Measurements from ENCODE around the gene TMEM117.
"Not testable (repeated sequence)": the region's sequence is repeated elsewhere in the genome, so short reads cannot be mapped to it uniquely, and the experiment has no call there.

Gene TMEM117

GRCh38 chr12:43869184-43869583 lies 33.3 kb downstream of the TMEM117 start:
- no peak overlapping the region for H3K4me3 ChIP-seq (ENCODE audit: low read depth, low read length)
- no peak for TF ChIP-seq CTCF (IDR thresholded peaks at IDR 0.05; ENCODE audit: insufficient read depth, low read depth, low read length, missing control alignments)
- no peak for DNase-seq (ENCODE audit: low read depth)

- H3K4me3 ChIP-seq (ENCODE audit: low read depth, low read length); DNase-seq (ENCODE audit: low read depth): not testable (repeated sequence)
These were observed 33.9 kb downstream of the TMEM117 start for GRCh38 chr12:43869765-43870164.

- not testable (repeated sequence) for H3K4me3 ChIP-seq (ENCODE audit: low read depth, low read length); DNase-seq (ENCODE audit: low read depth)
These were observed 35.4 kb downstream of the TMEM117 start for GRCh38 chr12:43871258-43871657.

- no peak for TF ChIP-seq CTCF (IDR thresholded peaks at IDR 0.05; ENCODE audit: insufficient read depth, low read depth, low read length, missing control alignments)
- no peak overlapping the region for H3K4me3 ChIP-seq (ENCODE audit: low read depth, low read length)
- DNase-seq (ENCODE audit: low read depth): no peak
These were observed 36.5 kb downstream of the TMEM117 start for GRCh38 chr12:43872396-43872795.

- DNase-seq (ENCODE audit: low read depth): no peak
- no peak for TF ChIP-seq CTCF (IDR thresholded peaks at IDR 0.05; ENCODE audit: insufficient read depth, low read depth, low read length, missing control alignments)
- H3K4me3 ChIP-seq (ENCODE audit: low read depth, low read length): no peak overlapping the region
These were observed 42.2 kb downstream of the TMEM117 start for GRCh38 chr12:43878050-43878449.

GRCh38 chr12:43880547-43880946 lies 44.7 kb downstream of the TMEM117 start:
- no peak for DNase-seq (ENCODE audit: low read depth)
- no peak for TF ChIP-seq CTCF (IDR thresholded peaks at IDR 0.05; ENCODE audit: insufficient read depth, low read depth, low read length, missing control alignments)
- no peak overlapping the region for H3K4me3 ChIP-seq (ENCODE audit: low read depth, low read length)

- peak; percentile 67 for DNase-seq (ENCODE audit: low read depth)
- peak; percentile 78 for TF ChIP-seq CTCF (IDR thresholded peaks at IDR 0.05; ENCODE audit: insufficient read depth, low read depth, low read length, missing control alignments)
- H3K4me3 ChIP-seq (ENCODE audit: low read depth, low read length): no peak overlapping the region
These were observed 46.8 kb downstream of the TMEM117 start for GRCh38 chr12:43882578-43883178.

GRCh38 chr12:43883311-43883710 lies 47.4 kb downstream of the TMEM117 start:
- no peak for DNase-seq (ENCODE audit: low read depth)
- no peak overlapping the region for H3K4me3 ChIP-seq (ENCODE audit: low read depth, low read length)
- no peak for TF ChIP-seq CTCF (IDR thresholded peaks at IDR 0.05; ENCODE audit: insufficient read depth, low read depth, low read length, missing control alignments)

All from GM12865 (cell line).